Stimulated activated CD8-positive, alpha-beta memory T cell treated with anti-CD3 and anti-CD28 coated beads, Interleukin-7, amount 100 ng/mL, for 48 hours (primary cell): Measurements from ENCODE around the gene GCK.

Experiments
- DNase-seq, 2 donors: peaks; one replicate each; pipeline ENCODE4 v3.0.0-alpha.2; 2020; ENCODE audit warnings: low read depth in 1 of 2; ENCODE audit errors: extremely low read depth in 1 of 2

The GCK gene

DNA sequence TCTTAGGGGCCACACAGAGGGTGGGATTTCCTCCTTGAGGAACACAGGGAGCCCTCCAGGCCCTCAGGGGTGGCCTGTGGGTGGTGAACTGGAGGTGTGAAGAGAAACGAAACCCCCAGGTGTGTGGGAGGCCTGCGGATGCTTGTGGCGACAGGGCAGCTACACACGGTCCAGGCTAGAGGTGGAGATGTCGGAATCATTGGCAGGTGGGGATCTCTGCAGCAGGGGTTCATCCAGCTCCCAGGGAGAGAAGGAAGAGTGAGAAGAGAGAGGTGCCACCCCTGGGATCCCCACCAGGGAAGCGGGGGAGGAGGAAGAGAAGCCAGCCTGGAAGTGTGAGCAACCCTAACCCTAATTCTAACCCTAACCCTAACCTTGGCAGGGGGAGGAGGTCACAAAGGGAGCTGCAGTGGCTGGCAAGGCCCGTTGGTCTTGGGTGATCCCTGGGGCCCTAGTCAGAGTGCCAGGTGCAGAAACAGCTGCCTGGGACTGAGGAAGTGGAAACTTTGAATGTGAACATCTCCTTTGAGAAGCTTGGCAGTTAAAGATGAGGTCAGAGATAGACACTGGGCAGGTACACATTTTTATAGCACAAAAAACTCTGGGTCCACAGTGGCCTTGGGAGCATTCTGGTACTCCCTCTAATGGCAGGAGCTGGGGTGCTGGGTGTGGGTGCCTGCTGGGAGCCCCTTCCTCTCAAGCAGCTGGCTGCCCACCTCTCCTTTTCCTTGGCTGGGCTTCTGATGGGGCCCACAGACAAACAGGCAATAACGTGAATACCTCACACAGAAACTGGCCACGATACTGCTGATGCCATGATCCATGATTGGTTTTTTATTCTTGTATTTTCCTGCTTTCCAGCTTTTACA lies 91.9 kb downstream of the GCK start:
- DNase-seq, result no peak

DNA sequence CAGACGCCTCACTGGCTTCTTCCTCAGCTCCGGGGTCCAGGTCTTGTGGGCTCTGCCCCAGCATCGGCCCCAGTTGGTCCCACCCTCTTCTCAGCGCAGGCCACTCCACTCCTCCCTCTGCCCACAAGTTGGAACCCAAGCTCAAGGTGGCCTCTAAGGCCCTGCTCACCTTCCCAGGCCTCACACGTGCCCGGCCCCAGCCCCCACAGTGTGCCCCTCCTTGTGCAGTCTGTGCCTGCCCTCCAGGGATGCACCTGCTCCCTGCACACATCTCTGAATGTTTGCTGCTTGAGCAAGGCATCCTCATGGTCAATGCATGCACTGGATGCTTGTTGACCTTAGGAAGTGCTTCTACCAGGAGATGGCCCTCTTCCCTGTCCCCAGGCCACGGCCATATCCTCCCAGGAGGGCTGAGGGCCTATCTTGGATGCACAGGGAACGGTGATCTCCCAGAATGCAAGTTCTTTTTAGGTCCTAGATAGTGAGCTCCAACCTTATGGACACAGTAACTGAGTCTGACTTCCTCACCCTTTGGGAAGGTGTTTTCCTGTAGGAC lies 92.8 kb downstream of the GCK start:
- DNase-seq, result no peak

DNA sequence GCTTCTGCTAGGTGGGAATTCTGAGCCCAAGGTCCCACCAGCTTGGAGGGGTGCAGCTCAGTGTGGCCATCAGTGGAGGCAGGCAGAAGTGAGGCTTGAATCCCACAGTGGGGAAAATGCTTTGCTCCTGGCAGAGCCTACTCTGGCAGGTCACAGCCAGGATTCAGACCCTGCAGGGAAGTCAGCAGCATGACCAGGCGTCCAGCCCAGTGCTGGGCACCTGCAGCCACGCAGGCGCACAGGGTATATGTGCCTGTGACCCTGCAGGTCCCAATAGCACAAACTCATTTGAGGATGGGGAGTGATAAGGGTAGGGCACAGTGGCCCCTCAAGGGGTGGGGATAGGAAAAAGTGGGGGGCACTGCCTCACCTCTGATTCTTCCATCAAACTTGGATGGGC lies 93.5 kb downstream of the GCK start:
- no peak for DNase-seq

DNA sequence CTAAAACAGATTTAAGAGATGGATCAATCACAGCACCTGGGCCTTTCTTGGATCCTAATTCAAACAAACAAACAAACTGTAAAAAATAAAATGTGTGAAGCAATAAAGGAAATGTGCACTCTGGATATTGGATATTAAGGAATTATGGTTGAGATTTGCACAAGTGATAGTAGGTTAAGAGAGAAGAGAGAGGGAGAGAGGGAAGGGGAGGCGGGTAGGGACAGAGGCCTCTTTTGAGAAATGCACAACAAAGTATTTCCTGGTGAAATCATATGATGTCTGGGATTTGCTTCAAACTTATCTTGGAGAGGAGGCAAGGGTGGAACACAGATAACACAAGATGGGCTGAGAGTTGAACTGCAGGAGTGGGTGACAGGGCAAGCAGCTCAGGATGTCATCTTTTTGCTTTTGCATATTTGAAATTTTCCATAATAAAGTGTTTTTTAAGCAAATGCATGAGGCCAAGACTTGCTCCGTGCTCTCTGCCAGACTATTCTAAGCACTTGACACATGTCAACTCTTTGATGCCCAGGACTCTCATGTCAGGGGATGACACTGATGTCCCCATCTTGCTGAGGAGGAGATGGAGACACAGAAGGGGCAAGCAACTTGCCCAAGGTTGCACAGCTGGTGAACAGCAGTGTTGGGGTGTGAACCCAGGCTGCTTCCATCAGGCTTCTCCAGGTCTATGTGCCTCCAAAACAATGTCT lies 94.2 kb downstream of the GCK start:
- no peak for DNase-seq

DNA sequence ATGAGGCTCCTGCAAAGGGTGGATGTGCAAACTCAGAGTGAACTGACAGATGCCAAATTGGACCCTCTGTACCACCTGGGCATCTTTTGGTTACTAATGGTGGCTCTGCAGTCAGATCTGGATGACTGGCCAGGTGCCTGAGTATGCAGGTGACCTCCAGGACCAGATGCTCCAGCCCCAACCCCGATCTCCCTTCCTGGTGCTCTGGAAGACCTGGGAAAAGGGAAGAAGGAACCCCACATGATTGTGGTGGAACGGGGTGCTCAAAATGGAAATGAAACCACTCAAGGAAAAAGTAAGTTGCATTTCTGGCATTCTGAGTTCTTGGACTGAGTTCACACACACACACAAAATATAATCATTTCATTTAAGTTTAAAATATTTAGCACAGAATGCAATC lies 94.9 kb downstream of the GCK start:
- no peak for DNase-seq
